ENCODE measurements around the gene SLC16A7.

GRCh38 chr12:59812716-59813115, 216.9 kb downstream of the SLC16A7 start:
- TF ChIP-seq CTCF (IDR thresholded peaks at IDR 0.05) (no peak), POLR2A (IDR thresholded peaks at IDR 0.05) (no peak)
